ENCODE results near the gene ELAC2.

Gene ELAC2

DNA sequence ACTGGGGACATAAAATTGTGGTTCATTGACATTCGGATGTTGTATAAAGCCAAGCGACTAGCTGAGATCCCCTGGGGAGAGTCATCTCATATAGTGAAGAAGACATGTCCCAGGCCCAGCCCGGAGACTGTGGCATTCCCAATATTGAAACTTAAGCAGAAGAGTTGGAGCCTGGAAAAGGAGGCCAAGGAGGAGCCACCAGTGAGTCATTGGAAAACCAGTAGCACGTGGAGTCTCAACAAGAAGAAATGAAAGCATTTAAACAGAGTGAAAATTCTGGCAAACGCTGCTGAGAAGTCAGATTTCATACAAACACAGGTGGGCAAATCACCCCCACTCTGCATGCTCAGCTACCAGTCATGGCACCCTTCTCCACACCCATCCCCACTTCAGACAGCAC, 9.4 kb upstream of the ELAC2 start:
- no peak overlapping the region for H3K9ac ChIP-seq (ENCODE audit: low read depth, low read length, poor library complexity, severe bottlenecking)
- no peaks in the 10 kb centered on the region for H3F3A ChIP-seq (ENCODE audit: low read depth)
- H3K9me3 ChIP-seq (ENCODE audit: insufficient read depth, low read depth, low read length), result no peaks in the 10 kb centered on the region
- TF ChIP-seq, protein P1, sequence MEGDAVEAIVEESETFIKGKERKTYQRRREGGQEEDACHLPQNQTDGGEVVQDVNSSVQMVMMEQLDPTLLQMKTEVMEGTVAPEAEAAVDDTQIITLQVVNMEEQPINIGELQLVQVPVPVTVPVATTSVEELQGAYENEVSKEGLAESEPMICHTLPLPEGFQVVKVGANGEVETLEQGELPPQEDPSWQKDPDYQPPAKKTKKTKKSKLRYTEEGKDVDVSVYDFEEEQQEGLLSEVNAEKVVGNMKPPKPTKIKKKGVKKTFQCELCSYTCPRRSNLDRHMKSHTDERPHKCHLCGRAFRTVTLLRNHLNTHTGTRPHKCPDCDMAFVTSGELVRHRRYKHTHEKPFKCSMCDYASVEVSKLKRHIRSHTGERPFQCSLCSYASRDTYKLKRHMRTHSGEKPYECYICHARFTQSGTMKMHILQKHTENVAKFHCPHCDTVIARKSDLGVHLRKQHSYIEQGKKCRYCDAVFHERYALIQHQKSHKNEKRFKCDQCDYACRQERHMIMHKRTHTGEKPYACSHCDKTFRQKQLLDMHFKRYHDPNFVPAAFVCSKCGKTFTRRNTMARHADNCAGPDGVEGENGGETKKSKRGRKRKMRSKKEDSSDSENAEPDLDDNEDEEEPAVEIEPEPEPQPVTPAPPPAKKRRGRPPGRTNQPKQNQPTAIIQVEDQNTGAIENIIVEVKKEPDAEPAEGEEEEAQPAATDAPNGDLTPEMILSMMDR (conservative IDR thresholded peaks at IDR 0.05; ENCODE audit: low read length), result no peak
- no peak for TF ChIP-seq EZH2phosphoT487 (IDR thresholded peaks at IDR 0.05; ENCODE audit: borderline replicate concordance)
- H3K36me3 ChIP-seq (ENCODE audit: insufficient read depth, low read length), result no peaks in the 10 kb centered on the region
- H3K9me2 ChIP-seq (replicated peaks; ENCODE audit: low read depth, low read length), result no peaks in the 10 kb centered on the region
- H2AFZ ChIP-seq (ENCODE audit: low read length), result no peak overlapping the region
- H3K4me3 ChIP-seq (ENCODE audit: low read length, poor library complexity, severe bottlenecking), result no peak overlapping the region
- peaks cover 5% of the 10 kb centered on the region for H3K4me1 ChIP-seq (ENCODE audit: insufficient read depth, low read length, poor library complexity, severe bottlenecking)
- H3K27me3 ChIP-seq (ENCODE audit: insufficient read depth, low read length, poor library complexity, severe bottlenecking), result no peaks in the 10 kb centered on the region
- H3K79me2 ChIP-seq (ENCODE audit: insufficient read depth, low read length), result no peaks in the 10 kb centered on the region
- H4K20me1 ChIP-seq (ENCODE audit: insufficient read depth, low read length, poor library complexity, severe bottlenecking), result no peaks in the 10 kb centered on the region
- no peak overlapping the region for H3K4me2 ChIP-seq (ENCODE audit: low read depth, low read length, poor library complexity, severe bottlenecking)

DNA sequence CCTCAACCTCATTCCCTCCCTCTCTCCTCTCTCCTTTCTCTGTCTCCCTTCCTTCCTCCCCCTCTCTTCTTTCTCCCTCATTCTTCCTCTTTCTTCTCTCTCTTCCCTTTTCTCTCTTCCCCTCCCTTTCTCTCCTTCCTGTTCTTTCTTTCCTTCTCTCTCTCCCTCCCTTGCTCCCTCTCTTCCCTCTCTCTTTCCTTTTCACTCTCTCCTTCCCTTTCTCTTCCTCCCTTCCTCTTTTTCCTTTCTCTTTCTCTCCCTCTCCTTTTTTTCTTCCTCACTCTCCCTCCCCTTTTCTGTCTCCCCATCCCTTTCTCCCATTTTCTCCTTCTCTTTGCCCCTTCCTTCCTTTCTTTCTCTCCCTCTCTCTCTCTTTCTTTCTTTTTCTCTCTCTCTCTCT, 7.9 kb upstream of the ELAC2 start:
- H3K4me1 ChIP-seq (ENCODE audit: insufficient read depth, low read length, poor library complexity, severe bottlenecking), result peaks cover 5% of the 10 kb centered on the region
- no peaks in the 10 kb centered on the region for H3F3A ChIP-seq (ENCODE audit: low read depth)
- peak overlapping the region; percentile 12; the same call in 1 of the 2 replicates for H2AFZ ChIP-seq (ENCODE audit: low read length)
- H3K36me3 ChIP-seq (ENCODE audit: insufficient read depth, low read length), result no peaks in the 10 kb centered on the region
- no peaks in the 10 kb centered on the region for H3K27me3 ChIP-seq (ENCODE audit: insufficient read depth, low read length, poor library complexity, severe bottlenecking)
- no peak overlapping the region for H3K9ac ChIP-seq (ENCODE audit: low read depth, low read length, poor library complexity, severe bottlenecking)
- no peaks in the 10 kb centered on the region for H3K9me2 ChIP-seq (replicated peaks; ENCODE audit: low read depth, low read length)
- no peak for TF ChIP-seq EZH2phosphoT487 (IDR thresholded peaks at IDR 0.05; ENCODE audit: borderline replicate concordance)
- TF ChIP-seq, protein P1 (conservative IDR thresholded peaks at IDR 0.05; ENCODE audit: low read length), result no peak
- no peak overlapping the region for H3K4me3 ChIP-seq (ENCODE audit: low read length, poor library complexity, severe bottlenecking)
- no peaks in the 10 kb centered on the region for H3K79me2 ChIP-seq (ENCODE audit: insufficient read depth, low read length)
- H3K9me3 ChIP-seq (ENCODE audit: insufficient read depth, low read depth, low read length), result no peaks in the 10 kb centered on the region
- H4K20me1 ChIP-seq (ENCODE audit: insufficient read depth, low read length, poor library complexity, severe bottlenecking), result no peaks in the 10 kb centered on the region
- no peak overlapping the region for H3K4me2 ChIP-seq (ENCODE audit: low read depth, low read length, poor library complexity, severe bottlenecking)

DNA sequence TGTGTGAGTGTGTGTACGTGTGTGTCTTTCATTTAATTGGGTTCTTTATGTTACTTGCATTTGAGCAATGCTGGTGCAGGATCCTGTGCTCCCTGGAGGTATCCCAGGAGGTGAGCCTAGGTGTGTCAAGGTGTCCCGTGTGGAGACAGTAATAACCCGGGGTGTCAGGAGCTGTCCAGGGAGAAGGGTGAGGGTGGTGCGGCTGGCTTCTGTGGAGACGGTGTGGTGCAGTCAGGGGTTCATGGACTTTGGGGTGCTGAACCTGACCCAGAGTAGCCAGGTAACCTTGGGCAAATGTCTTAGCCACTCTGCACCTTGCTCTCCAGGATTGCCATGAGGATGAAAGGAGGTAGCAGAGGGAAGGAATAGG, 7.4 kb upstream of the ELAC2 start:
- H3K9ac ChIP-seq (ENCODE audit: low read depth, low read length, poor library complexity, severe bottlenecking), result no peak overlapping the region
- TF ChIP-seq EZH2phosphoT487 (IDR thresholded peaks at IDR 0.05; ENCODE audit: borderline replicate concordance), result no peak
- TF ChIP-seq, protein P1 (conservative IDR thresholded peaks at IDR 0.05; ENCODE audit: low read length), result no peak
- H3K27me3 ChIP-seq (ENCODE audit: insufficient read depth, low read length, poor library complexity, severe bottlenecking), result no peaks in the 10 kb centered on the region
- H2AFZ ChIP-seq (ENCODE audit: low read length), result peak overlapping the region; percentile 95; the same call in 1 of the 2 replicates
- peaks cover 4% of the 10 kb centered on the region for H3K4me1 ChIP-seq (ENCODE audit: insufficient read depth, low read length, poor library complexity, severe bottlenecking)
- no peaks in the 10 kb centered on the region for H3K9me3 ChIP-seq (ENCODE audit: insufficient read depth, low read depth, low read length)
- no peak overlapping the region for H3K4me3 ChIP-seq (ENCODE audit: low read length, poor library complexity, severe bottlenecking)
- no peaks in the 10 kb centered on the region for H3K79me2 ChIP-seq (ENCODE audit: insufficient read depth, low read length)
- H3K36me3 ChIP-seq (ENCODE audit: insufficient read depth, low read length), result no peaks in the 10 kb centered on the region
- H3K9me2 ChIP-seq (replicated peaks; ENCODE audit: low read depth, low read length), result no peaks in the 10 kb centered on the region
- no peaks in the 10 kb centered on the region for H4K20me1 ChIP-seq (ENCODE audit: insufficient read depth, low read length, poor library complexity, severe bottlenecking)
- H3F3A ChIP-seq (ENCODE audit: low read depth), result no peaks in the 10 kb centered on the region
- H3K4me2 ChIP-seq (ENCODE audit: low read depth, low read length, poor library complexity, severe bottlenecking), result peak overlapping the region; percentile 73

Data from Loucy (cell line).